GM12892 (cell line): Measurements from ENCODE around the gene PRRT1B.

Experiments used
- POLR2A ChIP-seq: IDR thresholded peaks from 2 replicates; pipeline ENCODE4 v1.6.1; 2011; ENCODE audit warnings: low read depth, low read length, control low read depth
- POLR2AphosphoS5 ChIP-seq: IDR thresholded peaks from 2 replicates; pipeline ENCODE4 v1.6.1; 2011; ENCODE audit warnings: low read depth, low read length, control low read depth
- TAF1 ChIP-seq: IDR thresholded peaks from 2 replicates; pipeline ENCODE4 v1.6.1; 2011; ENCODE audit warnings: low read depth, mild to moderate bottlenecking, control low read depth, low read length, borderline replicate concordance

GRCh38 chr9:131503626-131504465, 41.5 kb upstream of the PRRT1B start:
- no peak for TF ChIP-seq POLR2A
- TF ChIP-seq POLR2AphosphoS5 = no peak
- no peak for TF ChIP-seq TAF1
